ENCODE data around the gene SKIC3.

SKIC3 gene

GRCh38 chr5:95554331-95554646 lies 488 bp downstream of the SKIC3 start:
- Histone ChIP-seq H3K27ac (ENCODE audit: low read length) (peak overlapping the region; percentile 78), H3K4me3 (ENCODE audit: low read length) (peak overlapping the region; percentile 85), H3K4me2 (ENCODE audit: low read depth, low read length) (peak overlapping the region; percentile 79), H3K36me3 (replicated peaks; ENCODE audit: insufficient read depth, low read length) (no peaks in the 10 kb centered on the region), H3K27me3 (replicated peaks; ENCODE audit: insufficient read depth, low read length) (no peaks in the 10 kb centered on the region), H4K20me1 (ENCODE audit: insufficient read depth, low read length) (no peaks in the 10 kb centered on the region), H3K4me1 (ENCODE audit: low read length) (peaks cover 8% of the 10 kb centered on the region; the same call in 1 of the 2 replicates), H2AFZ (ENCODE audit: low read length) (peak overlapping the region; percentile 80), H3K9me3 (replicated peaks; ENCODE audit: insufficient read depth, low read length) (no peaks in the 10 kb centered on the region), H3K9me2 (replicated peaks; ENCODE audit: insufficient read depth, low read length) (no peaks in the 10 kb centered on the region), H3F3A (ENCODE audit: insufficient read depth, low read length) (peaks cover 14% of the 10 kb centered on the region), H3K9ac (ENCODE audit: low read length) (peak overlapping the region; percentile 80), H3K79me2 (ENCODE audit: low read length) (peaks cover 61% of the 10 kb centered on the region)
- no peak for TF ChIP-seq EZH2 (optimal IDR thresholded peaks at IDR 0.05; ENCODE audit: low read depth, low read length)
- TF ChIP-seq CTCF (IDR thresholded peaks at IDR 0.05; ENCODE audit: low read length): no peak
- no peak for TF ChIP-seq EZH2phosphoT487 (IDR thresholded peaks at IDR 0.05; ENCODE audit: low read length)
- peak; percentile 65 for DNase-seq

- DNase-seq: no peak
These were observed 5.7 kb downstream of the SKIC3 start for GRCh38 chr5:95549030-95549429.

GRCh38 chr5:95543017-95543705 lies 11.6 kb downstream of the SKIC3 start:
- Histone ChIP-seq H3K27me3 (replicated peaks; ENCODE audit: insufficient read depth, low read length) (no peaks in the 10 kb centered on the region), H3K9me3 (replicated peaks; ENCODE audit: insufficient read depth, low read length) (no peaks in the 10 kb centered on the region), H3K79me2 (ENCODE audit: low read length) (peaks cover 15% of the 10 kb centered on the region), H3K27ac (ENCODE audit: low read length) (peak overlapping the region; percentile 61; the same call in 1 of the 2 replicates), H3K9ac (ENCODE audit: low read length) (peak overlapping the region; percentile 30; the same call in 1 of the 2 replicates), H4K20me1 (ENCODE audit: insufficient read depth, low read length) (no peaks in the 10 kb centered on the region), H3F3A (ENCODE audit: insufficient read depth, low read length) (peaks cover 19% of the 10 kb centered on the region), H3K4me1 (ENCODE audit: low read length) (peaks cover 8% of the 10 kb centered on the region; the same call in 1 of the 2 replicates), H3K4me2 (ENCODE audit: low read depth, low read length) (peak overlapping the region; percentile 81), H2AFZ (ENCODE audit: low read length) (peak overlapping the region; percentile 6; the same call in 1 of the 2 replicates), H3K9me2 (replicated peaks; ENCODE audit: insufficient read depth, low read length) (no peaks in the 10 kb centered on the region), H3K36me3 (replicated peaks; ENCODE audit: insufficient read depth, low read length) (peaks cover 13% of the 10 kb centered on the region; the same call in 1 of the 2 replicates), H3K4me3 (ENCODE audit: low read length) (peak overlapping the region; percentile 23; the same call in 1 of the 2 replicates)
- no peak for TF ChIP-seq EZH2 (optimal IDR thresholded peaks at IDR 0.05; ENCODE audit: low read depth, low read length)
- TF ChIP-seq CTCF (IDR thresholded peaks at IDR 0.05; ENCODE audit: low read length): no peak
- no peak for TF ChIP-seq EZH2phosphoT487 (IDR thresholded peaks at IDR 0.05; ENCODE audit: low read length)
- peak; percentile 83 for DNase-seq

More at GRCh38 chr5:95549030-95549429, 5.7 kb downstream of the SKIC3 start:
- no peak overlapping the region for H3K4me2 ChIP-seq (ENCODE audit: low read depth, low read length)
- H2AFZ ChIP-seq (ENCODE audit: low read length): no peak overlapping the region
- H3K27ac ChIP-seq (ENCODE audit: low read length): no peak overlapping the region
- peaks cover 3% of the 10 kb centered on the region; the same call in 1 of the 2 replicates for H3F3A ChIP-seq (ENCODE audit: insufficient read depth, low read length)
- TF ChIP-seq CTCF (IDR thresholded peaks at IDR 0.05; ENCODE audit: low read length) (no peak), EZH2phosphoT487 (IDR thresholded peaks at IDR 0.05; ENCODE audit: low read length) (no peak), EZH2 (optimal IDR thresholded peaks at IDR 0.05; ENCODE audit: low read depth, low read length) (no peak)
- H4K20me1 ChIP-seq (ENCODE audit: insufficient read depth, low read length): no peaks in the 10 kb centered on the region
- H3K4me1 ChIP-seq (ENCODE audit: low read length): peaks cover 5% of the 10 kb centered on the region; the same call in 1 of the 2 replicates
- H3K9me2 ChIP-seq (replicated peaks; ENCODE audit: insufficient read depth, low read length): no peaks in the 10 kb centered on the region
- H3K27me3 ChIP-seq (replicated peaks; ENCODE audit: insufficient read depth, low read length): no peaks in the 10 kb centered on the region
- H3K4me3 ChIP-seq (ENCODE audit: low read length): no peak overlapping the region
- H3K9me3 ChIP-seq (replicated peaks; ENCODE audit: insufficient read depth, low read length): no peaks in the 10 kb centered on the region
- H3K9ac ChIP-seq (ENCODE audit: low read length): no peak overlapping the region
- H3K79me2 ChIP-seq (ENCODE audit: low read length): peaks cover 47% of the 10 kb centered on the region
- H3K36me3 ChIP-seq (replicated peaks; ENCODE audit: insufficient read depth, low read length): 0 out of 2 replicates have a peak, but pooled peaks cover 13% of the 10 kb centered on the region

Data from MM.1S (cell line).